CD14-positive monocyte (primary cell): ENCODE results near the gene TAS1R3. TPM values are rescaled to one million over a fixed set of nuclear protein-coding genes. Genes with fewer than 3 reads are reported as not detected.

ENCODE experiments used
- DNase-seq, 3 donors: peaks; one replicate each; pipeline ENCODE4 v3.0.0-alpha.2; 2011 to 2022
- H2AFZ ChIP-seq: 2 replicates; pipeline ENCODE4 v1.6.0; 2012; ENCODE audit warnings: mild to moderate bottlenecking, low read depth, low read length, inconsistent platforms; ENCODE audit not compliant: insufficient read depth, poor library complexity, severe bottlenecking
- H3K27ac ChIP-seq, 2 donors: 1 replicate in 1 of 2; 2 replicates in 1 of 2; pipeline ENCODE4 v1.5.1; 2012 to 2013; ENCODE audit warnings: low read length in 2 of 2, control low read depth in 1 of 2, inconsistent platforms in 1 of 2, low read depth in 1 of 2, mild to moderate bottlenecking in 1 of 2
- H3K27me3 ChIP-seq, 2 donors: one replicate each; pipeline versions ENCODE4 v1.6.0 to v1.6.1; 2011 to 2013; ENCODE audit warnings: low read length in 2 of 2; ENCODE audit not compliant: control insufficient read depth in 2 of 2, insufficient read depth in 2 of 2
- H3K36me3 ChIP-seq, 2 donors: replicated peaks in 1 of 2; 1 replicate in 1 of 2; 2 replicates in 1 of 2; pipeline versions ENCODE4 v1.5.1 to v1.6.1; 2012 to 2013; ENCODE audit warnings: low read length in 2 of 2, control low read depth in 1 of 2, inconsistent platforms in 1 of 2, mild to moderate bottlenecking in 1 of 2; ENCODE audit not compliant: insufficient read depth in 2 of 2, control insufficient read depth in 1 of 2
- H3K4me1 ChIP-seq, 2 donors: 1 replicate in 1 of 2; 2 replicates in 1 of 2; pipeline versions ENCODE4 v1.5.1 to v1.6.1; 2012 to 2013; ENCODE audit warnings: low read length in 2 of 2, control low read depth in 1 of 2, inconsistent platforms in 1 of 2, mild to moderate bottlenecking in 1 of 2, moderate library complexity in 1 of 2; ENCODE audit not compliant: insufficient read depth in 2 of 2, control insufficient read depth in 1 of 2
- H3K4me2 ChIP-seq: replicated peaks from 2 replicates; pipeline ENCODE3; 2012; ENCODE audit warnings: low read length, moderate library complexity, mild to moderate bottlenecking; ENCODE audit not compliant: poor library complexity, severe bottlenecking; ENCODE audit errors: extremely low read depth
- H3K4me3 ChIP-seq, 3 experiments: fragments of 200-600 bp in 1 of 3; sonication (generic) in 1 of 3; replicated peaks in 1 of 3; 1 replicate in 2 of 3; 2 replicates in 1 of 3; pipeline ENCODE4 v1.5.1; 2011 to 2013; ENCODE audit warnings: low read length in 3 of 3, mild to moderate bottlenecking in 3 of 3, control low read depth in 2 of 3, low read depth in 2 of 3, inconsistent platforms in 1 of 3, moderate library complexity in 1 of 3
- H3K79me2 ChIP-seq: 2 replicates; pipeline ENCODE4 v1.6.0; 2012; ENCODE audit warnings: mild to moderate bottlenecking, control low read depth, inconsistent platforms, low read length, moderate library complexity; ENCODE audit not compliant: insufficient read depth
- H3K9ac ChIP-seq: 2 replicates; pipeline ENCODE4 v1.6.0; 2017; ENCODE audit warnings: low read length, mild to moderate bottlenecking; ENCODE audit not compliant: insufficient read depth, poor library complexity, severe bottlenecking
- H3K9me3 ChIP-seq, 2 donors: replicated peaks in 1 of 2; 1 replicate in 1 of 2; 2 replicates in 1 of 2; pipeline versions ENCODE4 v1.5.1 to v1.6.1; 2012 to 2013; ENCODE audit warnings: low read length in 2 of 2, control low read depth in 1 of 2; ENCODE audit not compliant: control insufficient read depth in 1 of 2, insufficient read depth in 1 of 2
- H4K20me1 ChIP-seq: 2 replicates; pipeline ENCODE4 v1.6.0; 2012; ENCODE audit warnings: mild to moderate bottlenecking, low read length, control low read depth, moderate library complexity; ENCODE audit not compliant: insufficient read depth
- H3K27ac Mint-ChIP-seq, 7 donors: one replicate each; pipeline ENCODE4 v1.8.0; 2020; ENCODE audit warnings: mild to moderate bottlenecking in 7 of 7, mixed read lengths in 7 of 7, moderate library complexity in 6 of 7, inconsistent platforms in 2 of 7
- H3K27me3 Mint-ChIP-seq, 3 donors: one replicate each; pipeline ENCODE4 v1.8.0; 2021 to 2022; ENCODE audit warnings: low read depth in 3 of 3, mild to moderate bottlenecking in 3 of 3, mixed read lengths in 3 of 3, moderate library complexity in 3 of 3, inconsistent platforms in 1 of 3
- H3K36me3 Mint-ChIP-seq, 2 donors: one replicate each; pipeline ENCODE4 v1.8.0; 2020; ENCODE audit warnings: mixed read lengths in 2 of 2, inconsistent platforms in 1 of 2, mild to moderate bottlenecking in 1 of 2
- H3K4me1 Mint-ChIP-seq: one replicate; pipeline ENCODE4 v1.8.0; 2020; ENCODE audit warnings: mild to moderate bottlenecking, mixed read lengths
- H3K4me3 Mint-ChIP-seq, 2 donors: one replicate each; pipeline ENCODE4 v1.8.0; 2020; ENCODE audit warnings: mild to moderate bottlenecking in 2 of 2, mixed read lengths in 2 of 2, moderate library complexity in 1 of 2
- H3K9me3 Mint-ChIP-seq, 7 donors: one replicate each; pipeline ENCODE4 v1.8.0; 2020 to 2022; ENCODE audit warnings: mixed read lengths in 7 of 7, mild to moderate bottlenecking in 6 of 7, moderate library complexity in 6 of 7, inconsistent platforms in 2 of 7
- WGBS: methylation state at CpG from one replicate; pipeline ENCODE4 v1.1.5; 2013; ENCODE audit warnings: missing lambda C conversion rate; ENCODE audit not compliant: insufficient coverage; 5-methylcytosine and 5-hydroxymethylcytosine counted together
- intact Hi-C, 2 donors: fragments of 100-400 bp; cut with micrococcal nuclease; formaldehyde crosslinking; loops; one replicate each; pipeline versions ENCODE4 v1.15.0 to v1.15.1; 2023
- polyA plus RNA-seq, 3 donors: library from polyadenylated mRNA; depleted of rRNA in 1 of 3; unstranded in 2 of 3; stranded (reverse) in 1 of 3; fragments of 300-500 nt in 2 of 3; fragments of >200 nt in 1 of 3; fragmentation: Illumina TruSeq in 2 of 3; gene quantifications; 1 replicate in 2 of 3; 2 replicates in 1 of 3; pipeline ENCODE4 v1.2.3, GENCODE V29; 2012 to 2021
- TF ChIP-seq, protein P1 (sequence below): fragments of 200-600 bp; IDR thresholded peaks from one replicate; pipeline ENCODE4 v1.8.0; 2022; ENCODE audit warnings: antibody characterized with exemption, mild to moderate bottlenecking

The TAS1R3 gene
- polyA plus RNA-seq, 3 donors, result 0.45 TPM; not detected in 2

DNA sequence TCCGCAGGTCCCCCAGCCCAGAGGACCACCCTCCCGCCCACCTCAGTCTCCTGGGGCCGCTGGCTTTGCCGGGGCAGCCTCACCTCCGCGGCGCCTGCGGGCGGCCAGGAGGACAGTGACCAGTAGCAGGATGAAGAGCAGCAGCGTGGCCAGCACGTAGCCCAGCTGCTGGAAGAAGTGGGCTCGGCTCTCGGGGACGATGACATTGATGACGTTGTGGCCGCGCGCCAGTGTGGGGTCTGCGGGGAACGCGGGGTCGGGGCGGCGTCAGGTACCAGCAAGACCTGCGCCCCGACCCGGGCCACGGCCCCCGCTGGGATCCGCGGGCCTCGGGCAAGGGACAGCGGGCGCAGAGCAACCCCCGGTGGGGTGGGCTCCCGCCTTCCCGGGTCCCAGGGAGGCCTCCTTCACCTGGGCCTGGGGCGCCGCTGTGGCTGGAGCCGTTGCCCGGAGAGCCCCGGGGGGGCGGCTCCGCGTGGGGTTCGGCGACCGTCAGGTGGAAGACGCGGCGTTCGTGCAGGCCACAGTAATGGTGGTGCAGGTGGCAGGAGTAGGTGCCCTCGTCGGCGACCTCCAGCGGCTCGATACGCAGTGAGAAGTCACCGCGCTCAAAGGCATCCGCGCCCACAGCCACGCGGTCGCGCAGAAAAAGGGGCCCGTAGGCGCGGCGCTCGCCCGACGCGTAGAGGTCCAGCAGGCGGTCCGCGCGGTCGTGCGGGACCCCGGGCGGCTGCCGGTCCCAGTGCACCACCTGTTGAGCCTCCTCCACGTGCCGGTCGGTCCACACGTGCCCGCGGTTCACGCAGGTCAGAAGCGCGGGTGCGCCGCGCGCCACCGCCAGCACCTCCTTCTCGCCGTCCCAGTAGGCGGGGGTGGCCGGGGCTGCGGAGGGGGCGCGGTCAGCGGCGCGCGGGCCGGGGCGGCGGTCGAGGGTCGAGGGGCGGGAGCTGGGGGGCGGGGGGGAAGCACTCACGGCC is 23.5 kb downstream of the TAS1R3 start:
- H3K27ac Mint-ChIP-seq, result peak overlapping the region in 1 of 7 donors; percentile 57

DNA sequence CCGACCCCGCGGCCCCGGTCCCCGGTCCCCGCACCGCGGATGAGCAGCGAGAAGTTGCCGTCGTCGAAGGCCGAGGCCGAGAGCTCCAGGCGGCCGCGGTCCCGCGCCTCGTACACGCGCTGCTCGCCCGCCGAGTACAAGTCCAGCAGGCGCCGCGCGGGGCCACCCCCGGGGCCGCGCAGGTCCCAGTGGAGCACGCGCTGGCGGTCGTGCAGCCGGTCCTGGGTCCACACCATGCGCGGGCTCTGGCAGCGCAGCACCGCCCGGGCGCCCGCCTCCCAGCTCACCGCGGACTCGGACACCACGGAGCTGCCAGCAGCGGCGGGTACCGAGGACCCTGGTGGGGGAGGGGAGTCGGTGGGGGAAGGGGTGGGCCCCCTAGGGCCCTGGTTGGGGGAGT is 24.3 kb downstream of the TAS1R3 start:
- Histone ChIP-seq H3K4me1 (no peaks in the 10 kb centered on the region), H3K9me3 (no peaks in the 10 kb centered on the region), H3K36me3 (no peaks in the 10 kb centered on the region), H3K79me2 (no peaks in the 10 kb centered on the region), H3K4me2 (peak overlapping the region; percentile 15), H3K4me3 (no peak overlapping the region), H2AFZ (no peak overlapping the region), H3K9ac (no peak overlapping the region), H3K27ac (no peak overlapping the region), H4K20me1 (peaks cover 2% of the 10 kb centered on the region), H3K27me3 (peaks cover 11 to 74% of the 10 kb centered on the region in 2 donors)
- TF ChIP-seq, protein P1, sequence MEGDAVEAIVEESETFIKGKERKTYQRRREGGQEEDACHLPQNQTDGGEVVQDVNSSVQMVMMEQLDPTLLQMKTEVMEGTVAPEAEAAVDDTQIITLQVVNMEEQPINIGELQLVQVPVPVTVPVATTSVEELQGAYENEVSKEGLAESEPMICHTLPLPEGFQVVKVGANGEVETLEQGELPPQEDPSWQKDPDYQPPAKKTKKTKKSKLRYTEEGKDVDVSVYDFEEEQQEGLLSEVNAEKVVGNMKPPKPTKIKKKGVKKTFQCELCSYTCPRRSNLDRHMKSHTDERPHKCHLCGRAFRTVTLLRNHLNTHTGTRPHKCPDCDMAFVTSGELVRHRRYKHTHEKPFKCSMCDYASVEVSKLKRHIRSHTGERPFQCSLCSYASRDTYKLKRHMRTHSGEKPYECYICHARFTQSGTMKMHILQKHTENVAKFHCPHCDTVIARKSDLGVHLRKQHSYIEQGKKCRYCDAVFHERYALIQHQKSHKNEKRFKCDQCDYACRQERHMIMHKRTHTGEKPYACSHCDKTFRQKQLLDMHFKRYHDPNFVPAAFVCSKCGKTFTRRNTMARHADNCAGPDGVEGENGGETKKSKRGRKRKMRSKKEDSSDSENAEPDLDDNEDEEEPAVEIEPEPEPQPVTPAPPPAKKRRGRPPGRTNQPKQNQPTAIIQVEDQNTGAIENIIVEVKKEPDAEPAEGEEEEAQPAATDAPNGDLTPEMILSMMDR, result no peak
- Mint-ChIP-seq H3K27me3 (peaks cover 60 to 91% (median 67%) of the 10 kb centered on the region in 3 donors), H3K9me3 (peaks cover 0 to 10% (median 5%) of the 10 kb centered on the region in 7 donors), H3K4me1 (peaks cover 4% of the 10 kb centered on the region), H3K36me3 (peaks cover 0 to 6% of the 10 kb centered on the region in 2 donors), H3K4me3 (no peak overlapping the region), H3K27ac (no peak overlapping the region)
- WGBS, result 5% methylated on average over 46 of the region's 52 CpGs
- DNase-seq, result peak in 1 of 3 donors; percentile 22
- intact Hi-C loops, result no loop called here

More for the DNA sequence above, 23.5 kb downstream of the TAS1R3 start:
- peaks cover 54 to 83% (median 65%) of the 10 kb centered on the region in 3 donors for H3K27me3 Mint-ChIP-seq
- Histone ChIP-seq H3K79me2 (no peaks in the 10 kb centered on the region), H3K4me3 (no peak overlapping the region), H3K9me3 (no peaks in the 10 kb centered on the region), H3K36me3 (no peaks in the 10 kb centered on the region), H3K4me2 (peak overlapping the region; percentile 15), H3K27me3 (peaks cover 11 to 66% of the 10 kb centered on the region in 2 donors), H3K4me1 (no peaks in the 10 kb centered on the region), H2AFZ (no peak overlapping the region), H4K20me1 (peaks cover 2% of the 10 kb centered on the region), H3K9ac (no peak overlapping the region), H3K27ac (no peak overlapping the region)
- peaks cover 0 to 6% of the 10 kb centered on the region in 2 donors for H3K36me3 Mint-ChIP-seq
- WGBS, result 16% methylated on average over 106 of the region's 116 CpGs
- H3K9me3 Mint-ChIP-seq, result peaks cover 0 to 10% (median 5%) of the 10 kb centered on the region in 7 donors
- intact Hi-C loops, result no loop called here
- TF ChIP-seq, protein P1, result no peak
- peak overlapping the region; percentile 24 to 73 for H3K4me3 Mint-ChIP-seq
- no peak for DNase-seq
- H3K4me1 Mint-ChIP-seq, result peaks cover 4% of the 10 kb centered on the region
